GM23338 (cell line): Measurements from ENCODE around the gene ACOX3. TPM values are rescaled to one million over a fixed set of nuclear protein-coding genes. Genes with fewer than 3 reads are reported as not detected.

Experiments
- ATAC-seq: fragments of 200-7000 bp; cut with Tn5 transposase; 3 replicates; pipeline ENCODE4 v1.9.1; 2020
- DNase-seq: peaks from one replicate; pipeline ENCODE4 v3.0.0-alpha.2; 2015; ENCODE audit warnings: low spot score
- H2AFZ ChIP-seq: fragments of 200-600 bp; sonication (generic); 2 replicates; pipeline ENCODE4 v1.8.0; 2016; ENCODE audit warnings: antibody characterized with exemption, mild to moderate bottlenecking, moderate library complexity
- H3F3A ChIP-seq: fragments of 200-600 bp; sonication (generic); replicated peaks from 2 replicates; pipeline ENCODE4 v1.8.0; 2017; ENCODE audit warnings: antibody characterized with exemption, mixed run types, low read depth
- H3K27ac ChIP-seq: fragments of 200-600 bp; sonication (generic); 2 replicates; pipeline ENCODE4 v1.6.1; 2016; ENCODE audit warnings: low read depth
- H3K27me3 ChIP-seq: fragments of 200-600 bp; sonication (generic); 2 replicates; pipeline ENCODE4 v1.8.0; 2016; ENCODE audit warnings: mild to moderate bottlenecking, mixed run types, moderate library complexity; ENCODE audit not compliant: insufficient read depth
- H3K36me3 ChIP-seq: fragments of 200-600 bp; sonication (generic); 2 replicates; pipeline ENCODE4 v1.8.0; 2016; ENCODE audit warnings: mild to moderate bottlenecking; ENCODE audit not compliant: insufficient read depth
- H3K4me1 ChIP-seq: fragments of 200-600 bp; sonication (generic); 2 replicates; pipeline ENCODE4 v1.8.0; 2016; ENCODE audit warnings: mild to moderate bottlenecking, moderate library complexity; ENCODE audit not compliant: insufficient read depth
- H3K4me2 ChIP-seq: fragments of 200-600 bp; sonication (generic); 2 replicates; pipeline ENCODE4 v1.7.1; 2017; ENCODE audit warnings: mixed run types
- H3K4me3 ChIP-seq: fragments of 200-600 bp; sonication (generic); 2 replicates; pipeline ENCODE4 v1.6.1; 2016; ENCODE audit warnings: mixed run types
- H3K79me2 ChIP-seq: fragments of 200-600 bp; sonication (generic); replicated peaks from 2 replicates; pipeline ENCODE4 v1.8.0; 2017; ENCODE audit warnings: mild to moderate bottlenecking; ENCODE audit not compliant: insufficient read depth
- H3K9me2 ChIP-seq: fragments of 200-600 bp; sonication (generic); 2 replicates; pipeline ENCODE4 v1.8.0; 2017; ENCODE audit not compliant: insufficient read depth
- H4K20me1 ChIP-seq: fragments of 200-600 bp; sonication (generic); replicated peaks from 2 replicates; pipeline ENCODE4 v1.8.0; 2017; ENCODE audit warnings: mild to moderate bottlenecking; ENCODE audit not compliant: insufficient read depth
- H3K27ac Mint-ChIP-seq: 2 replicates; pipeline ENCODE4 v1.8.0; 2020; ENCODE audit warnings: inconsistent platforms, mild to moderate bottlenecking, moderate library complexity, mixed read lengths
- H3K27me3 Mint-ChIP-seq: 3 replicates; pipeline ENCODE4 v1.8.0; 2022; ENCODE audit warnings: low read depth, mild to moderate bottlenecking, moderate library complexity, mixed read lengths, inconsistent platforms; ENCODE audit not compliant: insufficient read depth, poor library complexity
- H3K36me3 Mint-ChIP-seq: 3 replicates; pipeline ENCODE4 v1.8.0; 2021; ENCODE audit warnings: low read depth, mild to moderate bottlenecking, inconsistent platforms, moderate library complexity, mixed read lengths
- H3K4me1 Mint-ChIP-seq: 3 replicates; pipeline ENCODE4 v1.8.0; 2020; ENCODE audit warnings: mild to moderate bottlenecking, inconsistent platforms, mixed read lengths
- H3K4me3 Mint-ChIP-seq: 3 replicates; pipeline ENCODE4 v1.8.0; 2021; ENCODE audit warnings: moderate library complexity, mild to moderate bottlenecking, inconsistent platforms, mixed read lengths
- H3K9me3 Mint-ChIP-seq: 3 replicates; pipeline ENCODE4 v1.8.0; 2020; ENCODE audit warnings: moderate library complexity, mild to moderate bottlenecking, inconsistent platforms, mixed read lengths
- CREB1 ChIP-seq: fragments of 250-450 bp; sonication (Bioruptor Pico); IDR thresholded peaks from 2 replicates; pipeline ENCODE4 v1.5.0; 2020; ENCODE audit warnings: low read depth, mild to moderate bottlenecking, moderate library complexity
- CTCF ChIP-seq, 2 experiments: fragments of 200-600 bp in 1 of 2; sonication (generic) in 1 of 2; conservative IDR thresholded peaks; 2 replicates each; pipeline versions ENCODE4 v1.5.1 to v1.6.1; 2016 to 2017; ENCODE audit warnings: antibody characterized with exemption in 2 of 2, low read depth in 2 of 2, mild to moderate bottlenecking in 2 of 2, moderate library complexity in 1 of 2
- ETS1 ChIP-seq: IDR thresholded peaks from 2 replicates; pipeline ENCODE4 v1.6.1; 2016; ENCODE audit warnings: antibody characterized with exemption
- EZH2 ChIP-seq: fragments of 200-600 bp; sonication (generic); IDR thresholded peaks from one replicate; pipeline ENCODE4 v1.8.0; 2017; ENCODE audit warnings: antibody characterized with exemption, mild to moderate bottlenecking, low read depth; ENCODE audit not compliant: unreplicated experiment
- EZH2phosphoT487 ChIP-seq: fragments of 200-600 bp; sonication (generic); IDR thresholded peaks from one replicate; pipeline ENCODE4 v1.8.1; 2018; ENCODE audit warnings: antibody characterized with exemption; ENCODE audit not compliant: unreplicated experiment
- JUNB ChIP-seq: IDR thresholded peaks from one replicate; pipeline ENCODE4 v1.6.1; 2016; ENCODE audit warnings: antibody characterized with exemption; ENCODE audit not compliant: unreplicated experiment
- NANOG ChIP-seq: IDR thresholded peaks from 2 replicates; pipeline ENCODE4 v1.6.1; 2016; ENCODE audit warnings: antibody characterized with exemption, borderline replicate concordance
- POLR2AphosphoS5 ChIP-seq: IDR thresholded peaks from 2 replicates; pipeline ENCODE4 v1.6.1; 2016; ENCODE audit warnings: antibody characterized with exemption, low read depth
- STAT1 ChIP-seq: IDR thresholded peaks from one replicate; pipeline ENCODE4 v1.6.1; 2016; ENCODE audit warnings: antibody characterized with exemption; ENCODE audit not compliant: unreplicated experiment
- ZNF331 ChIP-seq: fragments of 250-450 bp; sonication (Bioruptor Pico); IDR thresholded peaks from 2 replicates; pipeline ENCODE4 v1.5.0; 2020; ENCODE audit warnings: low read depth, mild to moderate bottlenecking, moderate library complexity
- ZNF462 ChIP-seq: fragments of 250-450 bp; sonication (Bioruptor Pico); IDR thresholded peaks from 2 replicates; pipeline ENCODE4 v1.5.0; 2020; ENCODE audit warnings: mild to moderate bottlenecking, moderate library complexity
- polyA plus RNA-seq: library from polyadenylated mRNA; unstranded; fragments of >200 nt; fragmentation: Nextera tagmentation; extraction: Ambion mirVana; gene quantifications from 2 replicates; pipeline ENCODE4 v1.2.1, GENCODE V29; 2016
- total RNA-seq: library from RNA; depleted of rRNA; stranded (reverse); fragments of >200 nt; shearing (Covaris generic); gene quantifications from 2 replicates; pipeline ENCODE4 v1.2.3, GENCODE V29; 2014

Gene ACOX3
- total and polyA plus RNA-seq, 2 experiments from 2014 or later: 6.4 to 17.2 TPM

GRCh38 chr4:8385611-8386010 lies 54.9 kb downstream of the ACOX3 start (continued):
- no peak for TF ChIP-seq ZNF462
- TF ChIP-seq CREB1 (CRISPR knock-in tag): no peak
- no peak for TF ChIP-seq CTCF (conservative IDR thresholded peaks at IDR 0.05; ENCODE audit: low read depth in 2 of 2)
- no peak for TF ChIP-seq EZH2phosphoT487
- TF ChIP-seq STAT1: no peak
- no peak for TF ChIP-seq JUNB

GRCh38 chr4:8385106-8385505 lies 55.4 kb downstream of the ACOX3 start:
- no peak overlapping the region for H3K4me3 ChIP-seq
- no peak overlapping the region for H3K4me2 ChIP-seq
- H3K27ac ChIP-seq: no peak overlapping the region
- no peak for DNase-seq
- no peaks in the 10 kb centered on the region for H3K36me3 ChIP-seq
- H3K4me3 Mint-ChIP-seq: no peak overlapping the region
- no peaks in the 10 kb centered on the region for H3F3A ChIP-seq
- no peaks in the 10 kb centered on the region for H4K20me1 ChIP-seq
- no peak for ATAC-seq
- no peak overlapping the region for H3K27ac Mint-ChIP-seq
- TF ChIP-seq POLR2AphosphoS5 (no peak), ZNF331 (CRISPR knock-in tag) (no peak), CREB1 (CRISPR knock-in tag) (no peak), JUNB (no peak), EZH2 (no peak), ETS1 (no peak), NANOG (no peak), EZH2phosphoT487 (no peak)
- no peaks in the 10 kb centered on the region for H3K79me2 ChIP-seq
- no peaks in the 10 kb centered on the region for H3K9me2 ChIP-seq
- peaks cover 12% of the 10 kb centered on the region for H3K27me3 Mint-ChIP-seq
- no peaks in the 10 kb centered on the region for H3K4me1 ChIP-seq
- no peaks in the 10 kb centered on the region for H3K36me3 Mint-ChIP-seq
- no peaks in the 10 kb centered on the region for H3K27me3 ChIP-seq
- no peaks in the 10 kb centered on the region; the same call in 2 of the 3 replicates for H3K9me3 Mint-ChIP-seq
- H2AFZ ChIP-seq: no peak overlapping the region
- H3K4me1 Mint-ChIP-seq: peaks cover 2% of the 10 kb centered on the region
